Thoracic aorta (tissue), 2 donors: ENCODE measurements around the gene SLCO3A1. TPM values are rescaled to one million over a fixed set of nuclear protein-coding genes. Genes with fewer than 3 reads are reported as not detected.

ENCODE experiments used
- ATAC-seq: fragments of 150-250 bp; one replicate; pipeline ENCODE4 v1.8.0; 2017; ENCODE audit warnings: low read depth; ENCODE audit not compliant: insufficient number of reproducible peaks, low FRiP score
- DNase-seq: peaks from one replicate; pipeline ENCODE4 v3.0.0-alpha.2; 2020; ENCODE audit warnings: low spot score
- H3K27ac ChIP-seq, 2 donors: fragments of 200-600 bp; sonication (generic); 1 replicate in 1 of 2; 2 replicates in 1 of 2; pipeline ENCODE4 v1.5.1; 2016; ENCODE audit warnings: mild to moderate bottlenecking in 2 of 2, moderate library complexity in 2 of 2
- H3K27me3 ChIP-seq: fragments of 200-600 bp; sonication (generic); replicated peaks from 2 replicates; pipeline ENCODE4 v1.6.0; 2016; ENCODE audit warnings: mild to moderate bottlenecking; ENCODE audit not compliant: insufficient read depth
- H3K36me3 ChIP-seq: fragments of 200-600 bp; sonication (generic); one replicate; pipeline ENCODE4 v1.5.1; 2016
- H3K4me1 ChIP-seq, 2 donors: fragments of 200-600 bp; sonication (generic); 1 replicate in 1 of 2; 2 replicates in 1 of 2; pipeline versions ENCODE4 v1.5.1 to v1.6.0; 2016; ENCODE audit warnings: low read depth in 2 of 2, mild to moderate bottlenecking in 1 of 2; ENCODE audit not compliant: control insufficient read depth in 1 of 2
- H3K4me3 ChIP-seq: fragments of 200-600 bp; sonication (generic); 2 replicates; pipeline ENCODE4 v1.5.1; 2016; ENCODE audit warnings: mild to moderate bottlenecking
- H3K9me3 ChIP-seq: fragments of 200-600 bp; sonication (generic); 2 replicates; pipeline ENCODE4 v1.5.1; 2016
- total RNA-seq, 2 donors: library from RNA; depleted of rRNA; stranded (reverse); fragments of >200 nt; gene quantifications; one replicate each; pipeline versions ENCODE4 v1.1.0 to v1.2.3, GENCODE V29; 2016
- TF ChIP-seq, protein P1 (sequence below): fragments of 200-600 bp; sonication (generic); IDR thresholded peaks from one replicate; pipeline ENCODE4 v1.5.1; 2019; ENCODE audit warnings: antibody characterized with exemption

Gene SLCO3A1
- total RNA-seq, 2 donors from 2014 or later = 16.5 to 39.1 TPM

DNA sequence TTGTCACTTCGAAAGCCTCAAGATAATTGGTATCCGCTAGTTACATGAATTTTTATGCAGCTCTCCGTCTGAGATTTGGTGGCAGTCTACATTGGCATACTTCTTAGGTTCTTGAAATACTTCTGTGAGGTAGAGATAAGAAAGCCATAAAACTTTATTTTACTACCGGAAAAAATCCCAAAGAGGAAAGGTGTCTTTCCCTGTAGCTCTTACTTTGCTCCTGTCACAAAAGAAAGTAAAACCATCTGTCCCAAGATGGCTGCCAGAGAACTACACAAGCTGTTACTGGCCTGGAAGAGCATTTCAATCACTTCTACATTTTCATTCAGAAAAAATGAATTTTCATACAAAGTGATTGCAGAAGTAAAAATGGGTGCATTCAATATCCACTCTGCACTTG lies 325.4 kb downstream of the SLCO3A1 start:
- no peak overlapping the region for H3K27ac ChIP-seq
- H3K9me3 ChIP-seq = no peaks in the 10 kb centered on the region
- no peaks in the 10 kb centered on the region for H3K4me1 ChIP-seq
- no peaks in the 10 kb centered on the region for H3K36me3 ChIP-seq
- no peak for ATAC-seq
- no peak for DNase-seq
- H3K4me3 ChIP-seq = no peak overlapping the region
- H3K27me3 ChIP-seq = no peaks in the 10 kb centered on the region
- TF ChIP-seq, protein P1, sequence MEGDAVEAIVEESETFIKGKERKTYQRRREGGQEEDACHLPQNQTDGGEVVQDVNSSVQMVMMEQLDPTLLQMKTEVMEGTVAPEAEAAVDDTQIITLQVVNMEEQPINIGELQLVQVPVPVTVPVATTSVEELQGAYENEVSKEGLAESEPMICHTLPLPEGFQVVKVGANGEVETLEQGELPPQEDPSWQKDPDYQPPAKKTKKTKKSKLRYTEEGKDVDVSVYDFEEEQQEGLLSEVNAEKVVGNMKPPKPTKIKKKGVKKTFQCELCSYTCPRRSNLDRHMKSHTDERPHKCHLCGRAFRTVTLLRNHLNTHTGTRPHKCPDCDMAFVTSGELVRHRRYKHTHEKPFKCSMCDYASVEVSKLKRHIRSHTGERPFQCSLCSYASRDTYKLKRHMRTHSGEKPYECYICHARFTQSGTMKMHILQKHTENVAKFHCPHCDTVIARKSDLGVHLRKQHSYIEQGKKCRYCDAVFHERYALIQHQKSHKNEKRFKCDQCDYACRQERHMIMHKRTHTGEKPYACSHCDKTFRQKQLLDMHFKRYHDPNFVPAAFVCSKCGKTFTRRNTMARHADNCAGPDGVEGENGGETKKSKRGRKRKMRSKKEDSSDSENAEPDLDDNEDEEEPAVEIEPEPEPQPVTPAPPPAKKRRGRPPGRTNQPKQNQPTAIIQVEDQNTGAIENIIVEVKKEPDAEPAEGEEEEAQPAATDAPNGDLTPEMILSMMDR = no peak

DNA sequence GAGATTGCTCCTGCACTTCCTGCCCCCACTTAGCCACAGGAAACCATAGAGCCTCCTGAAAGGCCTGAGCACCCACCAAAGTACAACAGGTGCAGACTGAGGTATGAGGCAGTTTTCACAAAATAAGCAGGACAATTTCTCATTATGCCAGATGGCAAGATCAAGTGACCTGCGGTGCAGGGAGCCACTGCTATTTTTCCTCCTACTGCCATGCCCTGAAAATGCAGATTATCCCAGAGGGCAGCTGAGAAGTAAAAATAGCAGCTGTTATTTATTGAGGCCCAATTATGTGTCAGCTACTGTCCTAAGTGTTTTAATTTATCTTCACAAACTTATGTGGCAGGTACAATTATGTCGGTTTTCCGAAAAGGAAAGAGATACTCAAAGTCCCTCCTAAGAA lies 330.6 kb downstream of the SLCO3A1 start:
- TF ChIP-seq, protein P1 = no peak

DNA sequence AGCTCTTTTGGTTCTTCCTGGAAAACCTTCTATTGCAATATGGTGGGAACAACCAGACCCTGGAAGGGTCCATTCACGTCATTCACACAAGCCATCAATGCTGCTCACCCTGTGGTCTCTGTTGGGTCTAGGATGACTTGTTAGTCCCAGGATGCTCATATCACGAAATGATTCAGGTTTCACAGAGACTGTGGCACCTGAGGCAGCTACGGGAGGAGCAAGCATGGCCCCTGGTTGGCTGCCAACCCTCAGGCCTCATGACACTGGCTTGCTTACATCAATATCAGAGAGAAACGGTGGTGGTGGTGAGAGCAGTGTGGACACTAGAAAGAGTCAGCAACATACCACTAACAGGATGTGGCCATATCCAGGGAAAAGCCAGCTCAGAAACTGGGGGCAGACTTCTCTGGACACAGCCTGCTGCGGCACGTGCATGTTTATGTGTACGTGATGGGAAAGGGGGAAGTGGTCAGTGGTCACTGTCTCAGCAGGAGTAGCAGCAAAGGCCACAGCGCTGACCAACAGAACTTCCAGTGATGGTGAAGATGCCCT lies 331.2 kb downstream of the SLCO3A1 start:
- no peaks in the 10 kb centered on the region for H3K9me3 ChIP-seq
- ATAC-seq (no peak), DNase-seq (no peak)
- no peak overlapping the region for H3K4me3 ChIP-seq
- no peaks in the 10 kb centered on the region for H3K27me3 ChIP-seq
- no peaks in the 10 kb centered on the region for H3K4me1 ChIP-seq
- H3K27ac ChIP-seq = no peak overlapping the region
- TF ChIP-seq, protein P1 = no peak
- no peaks in the 10 kb centered on the region for H3K36me3 ChIP-seq

More for the DNA sequence above, 330.6 kb downstream of the SLCO3A1 start:
- Histone ChIP-seq H3K36me3 (no peaks in the 10 kb centered on the region), H3K27me3 (no peaks in the 10 kb centered on the region), H3K4me3 (no peak overlapping the region), H3K27ac (no peak overlapping the region), H3K9me3 (no peaks in the 10 kb centered on the region), H3K4me1 (no peaks in the 10 kb centered on the region)
- ATAC-seq = no peak
- DNase-seq = no peak

DNA sequence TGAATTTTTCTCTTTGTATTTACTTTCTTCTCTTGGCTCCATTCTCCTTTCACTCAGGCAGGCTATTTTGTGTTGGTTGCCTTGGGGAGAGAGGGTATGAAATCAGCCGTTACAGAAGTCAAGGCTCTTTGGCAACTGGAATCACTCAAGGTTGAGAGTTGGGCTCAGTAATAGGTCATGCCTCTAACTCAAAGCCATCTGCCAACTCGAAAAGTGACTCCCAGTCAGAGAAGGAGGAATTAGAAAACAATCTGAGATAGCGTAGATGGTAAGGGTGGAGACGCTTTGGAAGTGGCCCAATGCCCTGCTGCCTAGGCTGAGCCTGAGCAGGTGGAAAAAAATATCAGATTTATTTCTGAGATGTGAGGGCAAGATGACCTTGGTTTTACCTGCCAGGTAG lies 334.5 kb downstream of the SLCO3A1 start:
- Histone ChIP-seq H3K4me1 (no peaks in the 10 kb centered on the region), H3K36me3 (no peaks in the 10 kb centered on the region), H3K27me3 (no peaks in the 10 kb centered on the region), H3K27ac (no peak overlapping the region), H3K9me3 (no peaks in the 10 kb centered on the region), H3K4me3 (no peak overlapping the region)
- no peak for DNase-seq
- TF ChIP-seq, protein P1 = no peak
- ATAC-seq = no peak

DNA sequence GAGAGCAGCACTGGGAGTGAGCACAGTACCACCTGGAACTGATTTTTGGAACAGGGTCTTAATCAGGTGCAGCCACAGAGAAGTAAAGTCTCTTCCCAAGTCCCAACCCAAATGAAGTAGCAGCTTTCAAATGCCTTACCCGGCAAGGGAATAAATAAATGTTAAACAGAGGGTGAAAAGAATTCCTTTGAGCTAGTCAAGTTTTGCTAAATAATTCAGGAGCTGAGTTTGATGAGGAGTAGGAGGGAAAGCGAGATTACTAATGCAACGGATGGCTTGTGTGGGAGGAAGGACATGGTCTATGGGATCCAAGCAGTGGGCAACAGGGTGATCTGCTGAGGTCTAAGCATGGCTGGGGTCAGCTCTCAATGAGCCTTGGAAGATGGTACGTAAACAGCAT lies 335.7 kb downstream of the SLCO3A1 start:
- Histone ChIP-seq H3K9me3 (no peaks in the 10 kb centered on the region), H3K27ac (no peak overlapping the region)

More for the DNA sequence above, 335.7 kb downstream of the SLCO3A1 start:
- TF ChIP-seq, protein P1 = no peak
- no peaks in the 10 kb centered on the region for H3K4me1 ChIP-seq
- no peak for DNase-seq
- H3K36me3 ChIP-seq = no peaks in the 10 kb centered on the region
- H3K27me3 ChIP-seq = no peaks in the 10 kb centered on the region
- H3K4me3 ChIP-seq = no peak overlapping the region
- ATAC-seq = no peak
